ENCODE data around the gene DCAF5. TPM values are rescaled to one million over a fixed set of nuclear protein-coding genes. Genes with fewer than 3 reads are reported as not detected.
A peak's percentile ranks its signal among the peaks of the same experiment; 100 is the strongest.

Gene DCAF5
- total RNA-seq, 1 experiment from 2014 or later = 22.0 TPM

DNA sequence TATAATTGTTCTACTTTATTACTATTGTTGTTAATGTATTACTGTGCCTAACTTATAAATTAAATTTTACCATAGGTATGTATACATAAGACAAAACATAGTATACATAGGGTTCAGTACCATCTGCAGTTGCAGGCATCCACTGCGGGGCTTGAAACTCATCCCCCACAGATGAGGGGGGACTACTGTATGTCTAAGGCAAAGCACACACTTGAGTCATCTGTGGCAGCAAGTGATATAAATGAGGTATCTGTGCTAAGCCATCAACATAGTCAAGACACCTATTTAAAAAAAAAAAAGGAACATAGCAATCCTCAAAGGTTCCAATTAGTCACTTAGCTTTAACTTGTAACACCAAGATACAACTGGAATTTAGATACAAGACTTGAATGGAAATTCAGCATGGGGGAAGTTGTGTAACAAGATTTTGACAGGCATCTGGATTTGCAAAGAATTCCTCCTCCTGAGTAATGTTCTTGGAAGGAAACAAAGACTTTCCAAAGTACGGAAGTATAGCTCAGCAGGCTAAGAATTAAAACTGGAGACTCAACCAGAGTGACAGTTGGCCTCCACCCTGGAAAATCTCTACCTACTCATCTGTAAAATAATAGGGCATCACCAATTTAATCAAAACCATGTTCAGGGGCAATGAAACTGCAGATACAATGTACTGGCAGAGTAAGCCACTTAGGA, 14.9 kb downstream of the DCAF5 start:
- H3K4me1 ChIP-seq (ENCODE audit: insufficient read depth, low read length, poor library complexity, severe bottlenecking) = peaks cover 38% of the 10 kb centered on the region
- no peaks in the 10 kb centered on the region for H3K9me3 ChIP-seq (ENCODE audit: low read depth, low read length, poor library complexity, severe bottlenecking)
- no peaks in the 10 kb centered on the region for H3K36me3 ChIP-seq (ENCODE audit: insufficient read depth, low read length, poor library complexity, severe bottlenecking)
- H3K4me3 ChIP-seq (ENCODE audit: low read depth, low read length, poor library complexity, severe bottlenecking) = no peak overlapping the region
- peak; percentile 81 for DNase-seq (ENCODE audit: low spot score)
- BruUV-seq (replicated peaks) = no TSS peak
- no peak for TF ChIP-seq CTCF (conservative IDR thresholded peaks at IDR 0.05; ENCODE audit: low read depth, low read length)
- no peak for TF ChIP-seq EZH2 (IDR thresholded peaks at IDR 0.05; ENCODE audit: borderline replicate concordance, low read depth, low read length, poor library complexity, severe bottlenecking)
- POLR2A ChIA-PET (ENCODE audit: low non-redundant PET) = interaction anchor here (0.7 kb wide), 1 partner anchor 248 kb away, joined by 6 read pairs; no protein-coding TSS in a partner anchor
- intact Hi-C loops (cut with micrococcal nuclease; ENCODE audit: unreplicated experiment) = no loop called here
- H3K27me3 ChIP-seq (replicated peaks; ENCODE audit: insufficient read depth, low read depth, low read length, poor library complexity) = no peaks in the 10 kb centered on the region
- CTCF ChIA-PET = no interaction called here
- peak overlapping the region; percentile 40 for H3K27ac ChIP-seq (ENCODE audit: low read depth, low read length, poor library complexity, severe bottlenecking)

- Histone ChIP-seq H3K9me3 (ENCODE audit: low read depth, low read length, poor library complexity, severe bottlenecking) (no peaks in the 10 kb centered on the region), H3K36me3 (ENCODE audit: insufficient read depth, low read length, poor library complexity, severe bottlenecking) (no peaks in the 10 kb centered on the region), H3K4me1 (ENCODE audit: insufficient read depth, low read length, poor library complexity, severe bottlenecking) (peaks cover 44% of the 10 kb centered on the region), H3K27ac (ENCODE audit: low read depth, low read length, poor library complexity, severe bottlenecking) (no peak overlapping the region), H3K4me3 (ENCODE audit: low read depth, low read length, poor library complexity, severe bottlenecking) (no peak overlapping the region), H3K27me3 (replicated peaks; ENCODE audit: insufficient read depth, low read depth, low read length, poor library complexity) (no peaks in the 10 kb centered on the region)
- POLR2A ChIA-PET (ENCODE audit: low non-redundant PET) = no interaction called here
- TF ChIP-seq CTCF (conservative IDR thresholded peaks at IDR 0.05; ENCODE audit: low read depth, low read length) = no peak
- TF ChIP-seq EZH2 (IDR thresholded peaks at IDR 0.05; ENCODE audit: borderline replicate concordance, low read depth, low read length, poor library complexity, severe bottlenecking) = no peak
- DNase-seq (ENCODE audit: low spot score) = no peak
- intact Hi-C loops (cut with micrococcal nuclease; ENCODE audit: unreplicated experiment) = no loop called here
- CTCF ChIA-PET = interaction anchor here (0.5 kb wide), 1 partner anchor 333 kb away, joined by 7 read pairs; no protein-coding TSS in a partner anchor
- BruUV-seq (replicated peaks) = no TSS peak
Measured at GRCh38 chr14:69137416-69137815, 15.5 kb downstream of the DCAF5 start.

- H3K9me3 ChIP-seq (ENCODE audit: low read depth, low read length, poor library complexity, severe bottlenecking) = no peaks in the 10 kb centered on the region
- H3K4me3 ChIP-seq (ENCODE audit: low read depth, low read length, poor library complexity, severe bottlenecking) = no peak overlapping the region
- DNase-seq (ENCODE audit: low spot score) = no peak
- intact Hi-C loops (cut with micrococcal nuclease; ENCODE audit: unreplicated experiment) = no loop called here
- peaks cover 56% of the 10 kb centered on the region for H3K4me1 ChIP-seq (ENCODE audit: insufficient read depth, low read length, poor library complexity, severe bottlenecking)
- POLR2A ChIA-PET (ENCODE audit: low non-redundant PET) = no interaction called here
- CTCF ChIA-PET = interaction anchor here (0.5 to 0.6 kb wide), 2 partner anchors 39 to 368 kb away, joined by 4 to 6 read pairs; no protein-coding TSS in a partner anchor
- no TSS peak for BruUV-seq (replicated peaks)
- no peak overlapping the region for H3K27ac ChIP-seq (ENCODE audit: low read depth, low read length, poor library complexity, severe bottlenecking)
- no peaks in the 10 kb centered on the region for H3K36me3 ChIP-seq (ENCODE audit: insufficient read depth, low read length, poor library complexity, severe bottlenecking)
- H3K27me3 ChIP-seq (replicated peaks; ENCODE audit: insufficient read depth, low read depth, low read length, poor library complexity) = no peaks in the 10 kb centered on the region
- TF ChIP-seq EZH2 (IDR thresholded peaks at IDR 0.05; ENCODE audit: borderline replicate concordance, low read depth, low read length, poor library complexity, severe bottlenecking) (no peak), CTCF (conservative IDR thresholded peaks at IDR 0.05; ENCODE audit: low read depth, low read length) (no peak)
Measured at GRCh38 chr14:69135133-69135532, 17.8 kb downstream of the DCAF5 start.

Measured in A673 (cell line).